WTC11 (cell line): ENCODE data around the gene SOAT2. TPM values are rescaled to one million over a fixed set of nuclear protein-coding genes. Genes with fewer than 3 reads are reported as not detected.

Experiments used
- ATAC-seq: fragments of 200-7000 bp; cut with Tn5 transposase; 2 replicates; pipeline ENCODE4 v1.10.0; 2021; ENCODE audit warnings: mild to moderate bottlenecking, moderate library complexity
- CTCF ChIA-PET: fragments of 300-600 bp; sonication (Branson Sonifier 250); formaldehyde crosslinking; loops from one replicate; lab custom pipeline; 2021; ENCODE audit warnings: antibody characterized with exemption; lab: Charles Lee
- POLR2A ChIA-PET: fragments of 350-600 bp; sonication (Branson Sonifier 250); formaldehyde crosslinking; loops from one replicate; lab custom pipeline; 2021; ENCODE audit warnings: antibody characterized with exemption; lab: Charles Lee
- DNase-seq: peaks from one replicate; pipeline ENCODE4 v3.0.0; 2021; ENCODE audit warnings: low spot score
- H3K27ac Mint-ChIP-seq: 2 replicates; pipeline ENCODE4 v1.8.0; 2021; ENCODE audit warnings: mixed read lengths
- H3K27me3 Mint-ChIP-seq: 2 replicates; pipeline ENCODE4 v1.8.0; 2021; ENCODE audit warnings: low read depth, mild to moderate bottlenecking, moderate library complexity, mixed read lengths
- H3K36me3 Mint-ChIP-seq: 2 replicates; pipeline ENCODE4 v1.8.0; 2021; ENCODE audit warnings: mixed read lengths
- H3K4me1 Mint-ChIP-seq: 2 replicates; pipeline ENCODE4 v1.8.0; 2022; ENCODE audit warnings: mixed read lengths
- H3K4me3 Mint-ChIP-seq: 2 replicates; pipeline ENCODE4 v1.8.0; 2021; ENCODE audit warnings: mild to moderate bottlenecking, moderate library complexity, mixed read lengths
- H3K9me3 Mint-ChIP-seq: 2 replicates; pipeline ENCODE4 v1.8.0; 2021; ENCODE audit warnings: mixed read lengths
- AR ChIP-seq: fragments of 250-450 bp; sonication (Bioruptor Pico); IDR thresholded peaks from 2 replicates; pipeline ENCODE4 v1.9.0; 2021; ENCODE audit warnings: mild to moderate bottlenecking
- ATF1 ChIP-seq: sonication (generic); formaldehyde crosslinking; IDR thresholded peaks from 2 replicates; pipeline ENCODE4 v1.8.1; 2023; ENCODE audit warnings: mild to moderate bottlenecking, moderate library complexity, missing genetic modification reagents
- ATF2 ChIP-seq: sonication (generic); formaldehyde crosslinking; IDR thresholded peaks from 2 replicates; pipeline ENCODE4 v1.8.1; 2022; ENCODE audit warnings: low read depth, missing genetic modification reagents, borderline replicate concordance
- CBFB ChIP-seq: sonication (generic); formaldehyde crosslinking; IDR thresholded peaks from 2 replicates; pipeline ENCODE4 v1.8.1; 2022; ENCODE audit warnings: mild to moderate bottlenecking, low read depth, missing genetic modification reagents
- CDX4 ChIP-seq: fragments of 250-450 bp; sonication (Bioruptor Pico); IDR thresholded peaks from 2 replicates; pipeline ENCODE4 v1.9.0; 2021; ENCODE audit warnings: moderate library complexity, mild to moderate bottlenecking, inconsistent platforms, borderline replicate concordance
- CREB1 ChIP-seq: sonication (generic); formaldehyde crosslinking; IDR thresholded peaks from 2 replicates; pipeline ENCODE4 v1.8.0; 2023; ENCODE audit warnings: mild to moderate bottlenecking, missing genetic modification reagents
- CTCF ChIP-seq: fragments of 200-600 bp; IDR thresholded peaks from 2 replicates; pipeline ENCODE4 v1.8.0; 2022; ENCODE audit warnings: antibody characterized with exemption
- ELF4 ChIP-seq: sonication (generic); formaldehyde crosslinking; IDR thresholded peaks from 2 replicates; pipeline ENCODE4 v1.8.1; 2022; ENCODE audit warnings: low read depth, mild to moderate bottlenecking, moderate library complexity, missing genetic modification reagents
- ERG ChIP-seq: fragments of 250-450 bp; sonication (Bioruptor Pico); IDR thresholded peaks from 2 replicates; pipeline ENCODE4 v1.8.0; 2021; ENCODE audit warnings: mild to moderate bottlenecking
- GABPB1 ChIP-seq: sonication (generic); formaldehyde crosslinking; IDR thresholded peaks from 2 replicates; pipeline ENCODE4 v1.8.1; 2023; ENCODE audit warnings: mild to moderate bottlenecking, missing genetic modification reagents
- GTF2I ChIP-seq: fragments of 250-450 bp; sonication (Bioruptor Pico); conservative IDR thresholded peaks from 2 replicates; pipeline ENCODE4 v1.4.0; 2021; ENCODE audit warnings: mild to moderate bottlenecking
- HMGA2 ChIP-seq: fragments of 250-450 bp; sonication (Bioruptor Pico); IDR thresholded peaks from 2 replicates; pipeline ENCODE4 v1.4.0; 2021; ENCODE audit warnings: mild to moderate bottlenecking, moderate library complexity
- KAT7 ChIP-seq: sonication (generic); formaldehyde crosslinking; IDR thresholded peaks from 2 replicates; pipeline ENCODE4 v1.8.1; 2023; ENCODE audit warnings: missing genetic modification reagents, mild to moderate bottlenecking, borderline replicate concordance
- MLX ChIP-seq: sonication (generic); formaldehyde crosslinking; IDR thresholded peaks from 2 replicates; pipeline ENCODE4 v1.8.1; 2023; ENCODE audit warnings: mild to moderate bottlenecking, missing genetic modification reagents, moderate library complexity
- NFATC4 ChIP-seq: fragments of 250-450 bp; sonication (Bioruptor Pico); IDR thresholded peaks from 2 replicates; pipeline ENCODE4 v1.9.0; 2021; ENCODE audit warnings: mild to moderate bottlenecking
- NR2C2 ChIP-seq: sonication (generic); formaldehyde crosslinking; IDR thresholded peaks from 2 replicates; pipeline ENCODE4 v1.8.0; 2022; ENCODE audit warnings: mild to moderate bottlenecking, missing genetic modification reagents
- SMAD4 ChIP-seq: sonication (generic); formaldehyde crosslinking; IDR thresholded peaks from 2 replicates; pipeline ENCODE4 v1.8.0; 2022; ENCODE audit warnings: mild to moderate bottlenecking, missing genetic modification reagents
- SOX15 ChIP-seq: fragments of 250-450 bp; sonication (Bioruptor Pico); IDR thresholded peaks from 2 replicates; pipeline ENCODE4 v1.9.0; 2021; ENCODE audit warnings: mild to moderate bottlenecking
- TEAD4 ChIP-seq: sonication (generic); formaldehyde crosslinking; IDR thresholded peaks from 2 replicates; pipeline ENCODE4 v1.8.0; 2022; ENCODE audit warnings: mild to moderate bottlenecking, missing genetic modification reagents
- TP53 ChIP-seq: sonication (generic); formaldehyde crosslinking; IDR thresholded peaks from 2 replicates; pipeline ENCODE4 v1.8.1; 2023; ENCODE audit warnings: mild to moderate bottlenecking, missing genetic modification reagents
- ZNF121 ChIP-seq: sonication (generic); formaldehyde crosslinking; IDR thresholded peaks from 2 replicates; pipeline ENCODE4 v1.8.0; 2023; ENCODE audit warnings: missing genetic modification reagents
- ZNF138 ChIP-seq: sonication (generic); formaldehyde crosslinking; conservative IDR thresholded peaks from 2 replicates; pipeline ENCODE4 v1.8.1; 2022; ENCODE audit warnings: mild to moderate bottlenecking, moderate library complexity, missing genetic modification reagents
- ZNF281 ChIP-seq: sonication (generic); formaldehyde crosslinking; IDR thresholded peaks from 2 replicates; pipeline ENCODE4 v1.8.0; 2023; ENCODE audit warnings: mild to moderate bottlenecking, missing genetic modification reagents
- ZNF317 ChIP-seq: sonication (generic); formaldehyde crosslinking; IDR thresholded peaks from 2 replicates; pipeline ENCODE4 v1.8.1; 2023; ENCODE audit warnings: low read depth, mild to moderate bottlenecking, moderate library complexity, missing genetic modification reagents, borderline replicate concordance
- ZNF423 ChIP-seq: fragments of 250-450 bp; sonication (Bioruptor Pico); IDR thresholded peaks from 2 replicates; pipeline ENCODE4 v2.1.2; 2022; ENCODE audit warnings: mild to moderate bottlenecking, moderate library complexity
- total RNA-seq: library from RNA; stranded (reverse); gene quantifications from 3 replicates; pipeline ENCODE4 v1.2.3, GENCODE V29; 2021

SOAT2 gene
- total RNA-seq, 1 experiment from 2014 or later: not detected

- Mint-ChIP-seq H3K4me1 (0 out of 2 replicates have a peak, but pooled peaks cover 5% of the 10 kb centered on the region), H3K27me3 (peaks cover 85% of the 10 kb centered on the region)
- TF ChIP-seq HMGA2 (CRISPR knock-in tag) (no peak), ZNF138 (no peak), MLX (no peak), TEAD4 (CRISPR knock-in tag) (no peak), ZNF317 (CRISPR knock-in tag) (no peak), CTCF (no peak), CBFB (no peak), ZNF281 (no peak), GTF2I (no peak), ELF4 (CRISPR knock-in tag) (no peak), TP53 (no peak)
- TF ChIP-seq, all 79 proteins: peak for 0
- ATAC-seq (no peak), DNase-seq (no peak)
- Mint-ChIP-seq H3K36me3 (no peaks in the 10 kb centered on the region), H3K9me3 (no peaks in the 10 kb centered on the region), H3K4me3 (no peak overlapping the region), H3K27ac (no peak overlapping the region)
- CTCF ChIA-PET: interaction anchor here (1.4 kb wide), 1 partner anchor 31 kb away, joined by 4 read pairs; no protein-coding TSS in a partner anchor
- POLR2A ChIA-PET: no interaction called here
Measured at GRCh38 chr12:53166837-53167236, 63.6 kb downstream of the SOAT2 start.

- DNase-seq (no peak), ATAC-seq (no peak)
- 0 out of 2 replicates have a peak, but pooled peaks cover 5% of the 10 kb centered on the region for H3K4me1 Mint-ChIP-seq
- H3K27me3 Mint-ChIP-seq: peaks cover 91% of the 10 kb centered on the region
- H3K9me3 Mint-ChIP-seq: no peaks in the 10 kb centered on the region
- POLR2A ChIA-PET: no interaction called here
- no peak overlapping the region for H3K4me3 Mint-ChIP-seq
- CTCF ChIA-PET: interaction anchor here (1.2 kb wide), 1 partner anchor 10 kb away, joined by 5 read pairs; no protein-coding TSS in a partner anchor
- H3K36me3 Mint-ChIP-seq: no peaks in the 10 kb centered on the region
- H3K27ac Mint-ChIP-seq: no peak overlapping the region
- TF ChIP-seq CDX4 (CRISPR knock-in tag) (no peak), KAT7 (CRISPR knock-in tag) (no peak), CREB1 (CRISPR knock-in tag) (no peak), ZNF121 (CRISPR knock-in tag) (no peak), GABPB1 (CRISPR knock-in tag) (no peak), ZNF423 (CRISPR knock-in tag) (no peak), AR (CRISPR knock-in tag) (no peak), SMAD4 (no peak), ATF1 (CRISPR knock-in tag) (no peak), TEAD4 (CRISPR knock-in tag) (no peak), NR2C2 (CRISPR knock-in tag) (no peak), SOX15 (no peak), ERG (CRISPR knock-in tag) (no peak), HMGA2 (CRISPR knock-in tag) (no peak), ATF2 (no peak), NFATC4 (no peak)
Measured at GRCh38 chr12:53169644-53170043, 66.4 kb downstream of the SOAT2 start.
